ENCODE results near the gene SMIM20. TPM values are rescaled to one million over a fixed set of nuclear protein-coding genes. Genes with fewer than 3 reads are reported as not detected.

Gene SMIM20
- total and polyA plus RNA-seq, 11 donors, result 27.4 to 50.8 (median 40.3) TPM

DNA sequence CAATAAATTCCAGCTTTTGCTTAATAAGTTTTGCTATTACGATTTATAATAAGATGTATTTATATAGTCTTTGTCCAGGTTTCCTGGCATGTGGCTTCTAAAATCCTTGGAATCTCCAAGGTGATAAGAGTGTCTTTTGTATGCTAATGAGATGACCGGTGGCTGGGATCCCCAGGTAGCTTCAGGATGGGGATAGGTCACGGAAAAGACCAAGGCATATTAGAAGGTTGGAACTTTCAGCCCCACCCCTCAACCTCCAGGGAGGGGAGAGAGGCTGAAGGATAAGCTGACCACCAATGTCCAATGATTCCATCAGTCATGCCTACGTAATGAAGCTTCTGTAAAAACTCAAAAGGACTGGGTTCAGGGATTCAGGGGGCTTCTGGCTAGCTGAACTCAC, 41.7 kb downstream of the SMIM20 start:
- TF ChIP-seq, protein P1, sequence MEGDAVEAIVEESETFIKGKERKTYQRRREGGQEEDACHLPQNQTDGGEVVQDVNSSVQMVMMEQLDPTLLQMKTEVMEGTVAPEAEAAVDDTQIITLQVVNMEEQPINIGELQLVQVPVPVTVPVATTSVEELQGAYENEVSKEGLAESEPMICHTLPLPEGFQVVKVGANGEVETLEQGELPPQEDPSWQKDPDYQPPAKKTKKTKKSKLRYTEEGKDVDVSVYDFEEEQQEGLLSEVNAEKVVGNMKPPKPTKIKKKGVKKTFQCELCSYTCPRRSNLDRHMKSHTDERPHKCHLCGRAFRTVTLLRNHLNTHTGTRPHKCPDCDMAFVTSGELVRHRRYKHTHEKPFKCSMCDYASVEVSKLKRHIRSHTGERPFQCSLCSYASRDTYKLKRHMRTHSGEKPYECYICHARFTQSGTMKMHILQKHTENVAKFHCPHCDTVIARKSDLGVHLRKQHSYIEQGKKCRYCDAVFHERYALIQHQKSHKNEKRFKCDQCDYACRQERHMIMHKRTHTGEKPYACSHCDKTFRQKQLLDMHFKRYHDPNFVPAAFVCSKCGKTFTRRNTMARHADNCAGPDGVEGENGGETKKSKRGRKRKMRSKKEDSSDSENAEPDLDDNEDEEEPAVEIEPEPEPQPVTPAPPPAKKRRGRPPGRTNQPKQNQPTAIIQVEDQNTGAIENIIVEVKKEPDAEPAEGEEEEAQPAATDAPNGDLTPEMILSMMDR (IDR thresholded peaks at IDR 0.05), result no peak
- TF ChIP-seq POLR2A (IDR thresholded peaks at IDR 0.05), result no peak
- ATAC-seq, result no peak
- H3K4me3 ChIP-seq, result no peak overlapping the region
- no peaks in the 10 kb centered on the region for H3K9me3 ChIP-seq
- DNase-seq, result no peak
- peaks cover 0 to 12% (median 0%) of the 10 kb centered on the region in 12 donors for H3K4me1 ChIP-seq
- WGBS, 4 donors, result 53 to 74% (median 70%) methylated on average over 4 of the region's 4 CpGs
- H3K27me3 ChIP-seq, result no peaks in the 10 kb centered on the region
- no peaks in the 10 kb centered on the region for H3K36me3 ChIP-seq
- intact Hi-C loops (cut with DNase I), result no loop called here
- no peak overlapping the region for H3K27ac ChIP-seq

DNA sequence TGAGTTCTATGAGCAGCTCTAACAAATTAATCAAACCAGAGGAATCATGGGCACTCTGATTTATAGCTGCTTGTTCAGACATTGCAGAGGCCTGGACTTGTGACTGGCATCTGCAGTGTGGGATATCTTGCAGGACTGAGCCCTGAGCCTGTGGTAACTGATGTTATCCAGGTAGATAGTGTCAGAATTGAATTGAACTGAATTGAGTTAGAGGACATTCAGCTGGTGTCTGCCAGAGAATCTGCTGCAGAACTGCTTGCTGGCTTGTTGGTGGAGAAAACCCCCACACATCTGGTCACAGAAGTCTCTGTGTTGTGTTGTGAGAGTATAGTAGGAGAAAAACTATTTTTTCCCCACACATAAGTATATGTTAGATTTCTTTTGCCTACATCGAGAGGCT, 42.2 kb downstream of the SMIM20 start:
- no peak for ATAC-seq
- H3K36me3 ChIP-seq, result no peaks in the 10 kb centered on the region
- 80 to 90% (median 89%) methylated on average over 1 of the region's 1 CpG for WGBS, 4 donors
- H3K4me1 ChIP-seq, result peaks cover 0 to 8% (median 0%) of the 10 kb centered on the region in 12 donors
- H3K4me3 ChIP-seq, result no peak overlapping the region
- TF ChIP-seq POLR2A (IDR thresholded peaks at IDR 0.05), result no peak
- TF ChIP-seq, protein P1 (IDR thresholded peaks at IDR 0.05), result no peak
- H3K27ac ChIP-seq, result no peak overlapping the region
- H3K9me3 ChIP-seq, result no peaks in the 10 kb centered on the region
- no peaks in the 10 kb centered on the region for H3K27me3 ChIP-seq
- intact Hi-C loops (cut with DNase I), result no loop called here
- no peak for DNase-seq

DNA sequence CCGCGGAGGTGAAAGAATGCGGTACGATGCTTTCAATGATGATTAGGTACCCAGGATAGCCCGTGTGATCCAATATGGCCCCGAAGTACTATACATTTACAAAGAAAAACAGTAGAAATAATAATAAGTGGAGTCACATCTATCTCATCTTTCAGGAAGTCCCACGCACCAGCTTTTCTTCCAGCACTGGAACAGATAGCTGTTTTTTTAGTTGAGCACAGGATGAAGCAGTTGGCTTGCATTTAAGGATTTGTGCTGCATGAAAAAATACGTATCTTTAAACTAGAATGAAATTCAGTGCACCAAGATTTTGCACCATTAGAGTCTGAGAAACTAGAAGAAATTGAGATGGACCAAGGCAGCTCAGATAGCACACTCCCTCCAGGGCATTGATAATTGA, 44.1 kb downstream of the SMIM20 start:
- Histone ChIP-seq H3K4me1 (peaks cover 0 to 8% (median 0%) of the 10 kb centered on the region in 12 donors), H3K4me3 (no peak overlapping the region), H3K36me3 (no peaks in the 10 kb centered on the region), H3K27ac (no peak overlapping the region), H3K27me3 (no peaks in the 10 kb centered on the region), H3K9me3 (no peaks in the 10 kb centered on the region)
- TF ChIP-seq, protein P1 (IDR thresholded peaks at IDR 0.05), result no peak
- no peak for TF ChIP-seq POLR2A (IDR thresholded peaks at IDR 0.05)
- intact Hi-C loops (cut with DNase I), result no loop called here
- 74 to 82% (median 79%) methylated on average over 8 of the region's 8 CpGs for WGBS, 4 donors
- DNase-seq (no peak), ATAC-seq (no peak)

DNA sequence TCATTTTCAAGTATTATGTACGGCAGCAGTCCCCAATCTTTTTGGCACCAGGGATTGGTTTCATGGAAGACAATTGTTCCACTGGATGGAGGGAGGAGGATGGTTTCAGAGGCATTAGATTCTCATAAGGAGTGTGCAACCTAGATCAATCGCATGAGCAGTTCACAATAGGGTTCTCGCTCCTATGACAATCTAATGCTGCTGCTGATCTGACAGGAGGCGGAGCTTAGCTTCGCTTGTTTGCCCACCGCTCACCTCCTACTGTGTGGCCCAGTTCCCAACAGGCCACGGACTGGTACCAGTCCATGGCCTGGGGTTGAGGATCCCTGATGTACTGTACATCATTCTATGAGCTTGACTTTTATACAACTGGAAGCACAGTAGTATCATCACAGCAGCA, 48.4 kb downstream of the SMIM20 start:
- Histone ChIP-seq H3K4me3 (no peak overlapping the region), H3K9me3 (no peaks in the 10 kb centered on the region), H3K27ac (no peak overlapping the region), H3K36me3 (no peaks in the 10 kb centered on the region), H3K27me3 (no peaks in the 10 kb centered on the region), H3K4me1 (peaks cover 0 to 3% (median 0%) of the 10 kb centered on the region in 12 donors)
- DNase-seq (no peak), ATAC-seq (no peak)
- intact Hi-C loops (cut with DNase I), result no loop called here
- 89 to 94% (median 90%) methylated on average over 7 of the region's 7 CpGs for WGBS, 4 donors
- TF ChIP-seq, protein P1 (IDR thresholded peaks at IDR 0.05), result no peak
- TF ChIP-seq POLR2A (IDR thresholded peaks at IDR 0.05), result no peak
